CD14-positive monocyte (primary cell): ENCODE data around the gene PAQR7. TPM values are rescaled to one million over a fixed set of nuclear protein-coding genes. Genes with fewer than 3 reads are reported as not detected.

ENCODE experiments used
- DNase-seq, 3 donors: peaks; one replicate each; pipeline ENCODE4 v3.0.0-alpha.2; 2011 to 2022
- H2AFZ ChIP-seq: 2 replicates; pipeline ENCODE4 v1.6.0; 2012; ENCODE audit warnings: mild to moderate bottlenecking, low read depth, low read length, inconsistent platforms; ENCODE audit not compliant: insufficient read depth, poor library complexity, severe bottlenecking
- H3K27ac ChIP-seq, 2 donors: 1 replicate in 1 of 2; 2 replicates in 1 of 2; pipeline ENCODE4 v1.5.1; 2012 to 2013; ENCODE audit warnings: low read length in 2 of 2, control low read depth in 1 of 2, inconsistent platforms in 1 of 2, low read depth in 1 of 2, mild to moderate bottlenecking in 1 of 2
- H3K27me3 ChIP-seq, 2 donors: one replicate each; pipeline versions ENCODE4 v1.6.0 to v1.6.1; 2011 to 2013; ENCODE audit warnings: low read length in 2 of 2; ENCODE audit not compliant: control insufficient read depth in 2 of 2, insufficient read depth in 2 of 2
- H3K36me3 ChIP-seq, 2 donors: replicated peaks in 1 of 2; 1 replicate in 1 of 2; 2 replicates in 1 of 2; pipeline versions ENCODE4 v1.5.1 to v1.6.1; 2012 to 2013; ENCODE audit warnings: low read length in 2 of 2, control low read depth in 1 of 2, inconsistent platforms in 1 of 2, mild to moderate bottlenecking in 1 of 2; ENCODE audit not compliant: insufficient read depth in 2 of 2, control insufficient read depth in 1 of 2
- H3K4me1 ChIP-seq, 2 donors: 1 replicate in 1 of 2; 2 replicates in 1 of 2; pipeline versions ENCODE4 v1.5.1 to v1.6.1; 2012 to 2013; ENCODE audit warnings: low read length in 2 of 2, control low read depth in 1 of 2, inconsistent platforms in 1 of 2, mild to moderate bottlenecking in 1 of 2, moderate library complexity in 1 of 2; ENCODE audit not compliant: insufficient read depth in 2 of 2, control insufficient read depth in 1 of 2
- H3K4me2 ChIP-seq: replicated peaks from 2 replicates; pipeline ENCODE3; 2012; ENCODE audit warnings: low read length, moderate library complexity, mild to moderate bottlenecking; ENCODE audit not compliant: poor library complexity, severe bottlenecking; ENCODE audit errors: extremely low read depth
- H3K4me3 ChIP-seq, 3 experiments: fragments of 200-600 bp in 1 of 3; sonication (generic) in 1 of 3; replicated peaks in 1 of 3; 1 replicate in 2 of 3; 2 replicates in 1 of 3; pipeline ENCODE4 v1.5.1; 2011 to 2013; ENCODE audit warnings: low read length in 3 of 3, mild to moderate bottlenecking in 3 of 3, control low read depth in 2 of 3, low read depth in 2 of 3, inconsistent platforms in 1 of 3, moderate library complexity in 1 of 3
- H3K79me2 ChIP-seq: 2 replicates; pipeline ENCODE4 v1.6.0; 2012; ENCODE audit warnings: mild to moderate bottlenecking, control low read depth, inconsistent platforms, low read length, moderate library complexity; ENCODE audit not compliant: insufficient read depth
- H3K9ac ChIP-seq: 2 replicates; pipeline ENCODE4 v1.6.0; 2017; ENCODE audit warnings: low read length, mild to moderate bottlenecking; ENCODE audit not compliant: insufficient read depth, poor library complexity, severe bottlenecking
- H3K9me3 ChIP-seq, 2 donors: replicated peaks in 1 of 2; 1 replicate in 1 of 2; 2 replicates in 1 of 2; pipeline versions ENCODE4 v1.5.1 to v1.6.1; 2012 to 2013; ENCODE audit warnings: low read length in 2 of 2, control low read depth in 1 of 2; ENCODE audit not compliant: control insufficient read depth in 1 of 2, insufficient read depth in 1 of 2
- H4K20me1 ChIP-seq: 2 replicates; pipeline ENCODE4 v1.6.0; 2012; ENCODE audit warnings: mild to moderate bottlenecking, low read length, control low read depth, moderate library complexity; ENCODE audit not compliant: insufficient read depth
- H3K27ac Mint-ChIP-seq, 7 donors: one replicate each; pipeline ENCODE4 v1.8.0; 2020; ENCODE audit warnings: mild to moderate bottlenecking in 7 of 7, mixed read lengths in 7 of 7, moderate library complexity in 6 of 7, inconsistent platforms in 2 of 7
- H3K27me3 Mint-ChIP-seq, 3 donors: one replicate each; pipeline ENCODE4 v1.8.0; 2021 to 2022; ENCODE audit warnings: low read depth in 3 of 3, mild to moderate bottlenecking in 3 of 3, mixed read lengths in 3 of 3, moderate library complexity in 3 of 3, inconsistent platforms in 1 of 3
- H3K36me3 Mint-ChIP-seq, 2 donors: one replicate each; pipeline ENCODE4 v1.8.0; 2020; ENCODE audit warnings: mixed read lengths in 2 of 2, inconsistent platforms in 1 of 2, mild to moderate bottlenecking in 1 of 2
- H3K4me1 Mint-ChIP-seq: one replicate; pipeline ENCODE4 v1.8.0; 2020; ENCODE audit warnings: mild to moderate bottlenecking, mixed read lengths
- H3K4me3 Mint-ChIP-seq, 2 donors: one replicate each; pipeline ENCODE4 v1.8.0; 2020; ENCODE audit warnings: mild to moderate bottlenecking in 2 of 2, mixed read lengths in 2 of 2, moderate library complexity in 1 of 2
- H3K9me3 Mint-ChIP-seq, 7 donors: one replicate each; pipeline ENCODE4 v1.8.0; 2020 to 2022; ENCODE audit warnings: mixed read lengths in 7 of 7, mild to moderate bottlenecking in 6 of 7, moderate library complexity in 6 of 7, inconsistent platforms in 2 of 7
- CTCF ChIP-seq: fragments of 200-600 bp; IDR thresholded peaks from one replicate; pipeline ENCODE4 v1.8.0; 2022; ENCODE audit warnings: antibody characterized with exemption, mild to moderate bottlenecking
- WGBS: methylation state at CpG from one replicate; pipeline ENCODE4 v1.1.5; 2013; ENCODE audit warnings: missing lambda C conversion rate; ENCODE audit not compliant: insufficient coverage; 5-methylcytosine and 5-hydroxymethylcytosine counted together
- intact Hi-C, 2 donors: fragments of 100-400 bp; cut with micrococcal nuclease; formaldehyde crosslinking; loops; one replicate each; pipeline versions ENCODE4 v1.15.0 to v1.15.1; 2023
- polyA plus RNA-seq, 3 donors: library from polyadenylated mRNA; depleted of rRNA in 1 of 3; unstranded in 2 of 3; stranded (reverse) in 1 of 3; fragments of 300-500 nt in 2 of 3; fragments of >200 nt in 1 of 3; fragmentation: Illumina TruSeq in 2 of 3; gene quantifications; 1 replicate in 2 of 3; 2 replicates in 1 of 3; pipeline ENCODE4 v1.2.3, GENCODE V29; 2012 to 2021

PAQR7 gene
- polyA plus RNA-seq, 3 donors, result 0.92 to 13.3 (median 1.0) TPM

- intact Hi-C loops, result no loop called here
- H3K4me2 ChIP-seq, result no peak overlapping the region
These were observed 17.6 kb upstream of the PAQR7 start for GRCh38 chr1:25893116-25893515.

GRCh38 chr1:25891606-25892005 is 16.1 kb upstream of the PAQR7 start:
- Mint-ChIP-seq H3K27ac (peak overlapping the region in 1 of 7 donors; percentile 30), H3K9me3 (no peaks in the 10 kb centered on the region), H3K36me3 (peaks cover 7% of the 10 kb centered on the region in 2 donors), H3K27me3 (peaks cover 0 to 1% (median 0%) of the 10 kb centered on the region in 3 donors), H3K4me3 (no peak overlapping the region), H3K4me1 (peaks cover 20% of the 10 kb centered on the region)
- Histone ChIP-seq H3K27ac (no peak overlapping the region), H3K9me3 (no peaks in the 10 kb centered on the region), H3K4me2 (no peak overlapping the region), H3K4me3 (no peak overlapping the region), H3K79me2 (no peaks in the 10 kb centered on the region), H2AFZ (no peak overlapping the region), H3K4me1 (peaks cover 15 to 19% of the 10 kb centered on the region in 2 donors), H3K9ac (no peak overlapping the region), H3K27me3 (no peaks in the 10 kb centered on the region), H3K36me3 (no peaks in the 10 kb centered on the region), H4K20me1 (no peaks in the 10 kb centered on the region)
- no peak for DNase-seq
- 100% methylated on average over 1 of the region's 5 CpGs for WGBS
- TF ChIP-seq CTCF, result no peak
- intact Hi-C loops, result no loop called here

More at GRCh38 chr1:25893116-25893515, 17.6 kb upstream of the PAQR7 start:
- Mint-ChIP-seq H3K27ac (no peak overlapping the region), H3K4me3 (no peak overlapping the region), H3K4me1 (peaks cover 20% of the 10 kb centered on the region), H3K9me3 (no peaks in the 10 kb centered on the region), H3K36me3 (peaks cover 7 to 15% of the 10 kb centered on the region in 2 donors), H3K27me3 (no peaks in the 10 kb centered on the region)
- DNase-seq, result no peak
- H3K9ac ChIP-seq, result no peak overlapping the region
- 95% methylated on average over 3 of the region's 4 CpGs for WGBS
- H3K27ac ChIP-seq, result no peak overlapping the region
- no peak overlapping the region for H3K4me3 ChIP-seq
- no peak overlapping the region for H2AFZ ChIP-seq
- H3K27me3 ChIP-seq, result no peaks in the 10 kb centered on the region
- peaks cover 0 to 7% of the 10 kb centered on the region in 2 donors for H3K36me3 ChIP-seq
- H3K9me3 ChIP-seq, result no peaks in the 10 kb centered on the region
- TF ChIP-seq CTCF, result no peak
- H4K20me1 ChIP-seq, result no peaks in the 10 kb centered on the region
- H3K79me2 ChIP-seq, result no peaks in the 10 kb centered on the region
- peaks cover 15 to 19% of the 10 kb centered on the region in 2 donors for H3K4me1 ChIP-seq
